Left renal cortex interstitium (tissue), 4 donors: ENCODE data around the gene CNST. TPM values are rescaled to one million over a fixed set of nuclear protein-coding genes. Genes with fewer than 3 reads are reported as not detected.
"Not testable (repeated sequence)": the region's sequence is repeated elsewhere in the genome, so short reads cannot be mapped to it uniquely, and the experiment has no call there.

Experiments used
- DNase-seq, 4 donors: peaks; one replicate each; pipeline ENCODE4 v3.0.0-alpha.2; 2013; ENCODE audit warnings: low read depth in 4 of 4, low spot score in 2 of 4, missing footprints in 1 of 4
- polyA plus RNA-seq, 4 donors: library from polyadenylated mRNA; unstranded; fragments of 120-200 nt; gene quantifications; one replicate each; pipeline ENCODE4 v1.2.1, GENCODE V29; 2013; ENCODE audit not compliant: insufficient read length in 4 of 4

Gene CNST
- polyA plus RNA-seq, 4 donors = 19.1 to 22.8 (median 21.0) TPM

GRCh38 chr1:246613096-246613758, 47.0 kb downstream of the CNST start:
- no peak for DNase-seq

DNA sequence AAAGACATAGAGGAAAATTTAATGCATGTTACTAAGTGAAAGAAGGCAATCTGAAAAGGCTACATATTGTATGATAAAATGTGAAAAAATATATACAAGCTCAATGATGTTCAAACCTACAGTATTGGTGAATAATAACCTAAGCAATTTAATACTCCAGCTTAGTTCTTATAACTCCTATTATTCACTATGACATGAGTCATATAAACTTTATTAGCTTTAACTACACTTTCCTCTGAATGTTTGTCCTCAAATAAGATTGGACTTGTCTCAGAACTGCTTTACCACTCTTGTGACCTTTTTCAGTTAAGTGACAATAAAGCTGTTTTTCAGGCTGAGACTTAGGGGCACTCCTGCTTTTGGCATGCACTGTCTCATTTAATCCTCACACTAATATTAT, 50.9 kb downstream of the CNST start:
- no peak for DNase-seq

DNA sequence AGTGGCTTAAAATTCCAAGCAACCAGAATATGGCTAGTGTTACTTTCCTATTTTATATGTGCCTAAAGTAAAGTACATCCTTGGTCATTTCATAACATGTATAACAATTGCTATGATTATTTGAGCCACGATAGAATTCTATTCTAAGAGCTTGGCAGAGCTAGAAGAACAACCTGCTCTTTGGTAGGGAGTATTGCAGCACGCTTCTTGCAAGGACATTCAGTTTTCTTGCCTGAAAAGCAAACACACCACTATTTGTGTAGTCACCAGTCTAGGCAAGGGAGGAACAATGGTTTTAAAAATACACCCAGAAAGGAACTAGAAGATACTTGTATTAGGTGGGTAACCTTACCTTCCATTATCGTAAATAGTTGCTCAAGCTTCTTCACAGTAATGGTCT, 51.5 kb downstream of the CNST start:
- no peak for DNase-seq

DNA sequence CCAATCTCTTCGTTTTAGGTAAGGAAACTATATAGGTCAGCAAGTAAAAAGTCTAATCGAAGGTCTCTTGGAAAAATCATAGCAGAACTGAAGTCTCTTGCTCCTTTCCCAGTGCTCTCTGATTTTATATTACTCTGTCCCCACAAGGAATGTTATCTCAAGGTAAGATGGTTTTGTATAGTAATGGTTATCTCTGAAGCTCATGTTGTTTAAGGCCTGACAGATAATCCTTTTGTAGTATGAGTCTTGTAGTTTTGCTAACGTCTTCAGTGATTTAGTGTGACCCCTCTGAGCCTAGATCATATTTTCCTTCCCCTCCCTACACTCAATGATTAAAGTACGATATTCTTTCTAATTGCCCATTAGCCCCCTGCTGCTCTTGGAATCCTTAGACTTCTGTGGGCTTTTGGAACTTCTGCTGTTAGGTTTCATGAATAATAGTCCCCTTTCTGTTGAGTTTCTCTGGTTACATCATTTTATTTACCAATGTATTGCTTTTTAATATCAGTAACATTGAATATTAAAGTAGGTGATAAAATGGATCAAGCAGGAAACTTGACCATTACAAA, 52.1 kb downstream of the CNST start:
- no peak for DNase-seq

GRCh38 chr1:246622035-246622652, 55.9 kb downstream of the CNST start:
- DNase-seq = no peak

GRCh38 chr1:246624091-246624490, 57.8 kb downstream of the CNST start:
- DNase-seq = no peak

DNA sequence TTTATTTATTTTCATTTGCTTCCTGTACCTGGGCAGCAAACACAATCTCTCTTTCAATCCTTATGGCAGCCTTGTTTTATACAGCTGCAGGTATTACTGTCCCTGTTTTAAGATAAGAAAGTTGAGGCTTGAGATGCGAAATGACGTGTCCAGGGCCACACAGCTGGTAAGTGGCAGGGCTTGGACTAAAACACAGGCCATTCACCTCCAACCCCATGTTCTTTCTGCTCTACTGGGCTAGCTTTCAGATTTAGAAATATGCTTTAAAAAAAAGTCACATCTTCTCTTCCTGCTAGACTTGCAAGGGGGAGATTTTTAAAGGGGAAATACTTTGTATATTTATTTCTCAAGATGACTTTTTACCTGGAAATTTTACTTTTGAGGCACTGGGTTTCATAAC, 62.8 kb downstream of the CNST start:
- DNase-seq = no peak

DNA sequence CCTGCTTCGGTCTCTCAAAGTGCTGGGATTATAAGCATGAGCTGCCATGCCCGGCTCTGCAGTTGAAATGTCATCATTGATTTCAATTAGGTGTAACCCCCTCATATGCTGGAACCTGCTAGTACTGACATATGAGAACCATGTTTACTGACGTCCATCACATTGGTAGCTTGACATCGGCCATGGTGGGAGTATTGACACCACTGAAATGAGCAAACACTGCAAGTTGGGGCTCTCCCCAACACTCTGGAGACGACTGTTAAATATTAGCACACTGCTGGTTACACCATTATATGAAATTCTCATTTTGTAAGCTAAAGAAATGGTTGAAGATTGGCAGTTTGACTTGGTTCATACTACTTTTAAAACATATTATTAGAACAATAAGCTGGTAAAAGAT, 63.7 kb downstream of the CNST start:
- no peak for DNase-seq

- no peak for DNase-seq
Observed at GRCh38 chr1:246631426-246631825, 65.2 kb downstream of the CNST start.

DNA sequence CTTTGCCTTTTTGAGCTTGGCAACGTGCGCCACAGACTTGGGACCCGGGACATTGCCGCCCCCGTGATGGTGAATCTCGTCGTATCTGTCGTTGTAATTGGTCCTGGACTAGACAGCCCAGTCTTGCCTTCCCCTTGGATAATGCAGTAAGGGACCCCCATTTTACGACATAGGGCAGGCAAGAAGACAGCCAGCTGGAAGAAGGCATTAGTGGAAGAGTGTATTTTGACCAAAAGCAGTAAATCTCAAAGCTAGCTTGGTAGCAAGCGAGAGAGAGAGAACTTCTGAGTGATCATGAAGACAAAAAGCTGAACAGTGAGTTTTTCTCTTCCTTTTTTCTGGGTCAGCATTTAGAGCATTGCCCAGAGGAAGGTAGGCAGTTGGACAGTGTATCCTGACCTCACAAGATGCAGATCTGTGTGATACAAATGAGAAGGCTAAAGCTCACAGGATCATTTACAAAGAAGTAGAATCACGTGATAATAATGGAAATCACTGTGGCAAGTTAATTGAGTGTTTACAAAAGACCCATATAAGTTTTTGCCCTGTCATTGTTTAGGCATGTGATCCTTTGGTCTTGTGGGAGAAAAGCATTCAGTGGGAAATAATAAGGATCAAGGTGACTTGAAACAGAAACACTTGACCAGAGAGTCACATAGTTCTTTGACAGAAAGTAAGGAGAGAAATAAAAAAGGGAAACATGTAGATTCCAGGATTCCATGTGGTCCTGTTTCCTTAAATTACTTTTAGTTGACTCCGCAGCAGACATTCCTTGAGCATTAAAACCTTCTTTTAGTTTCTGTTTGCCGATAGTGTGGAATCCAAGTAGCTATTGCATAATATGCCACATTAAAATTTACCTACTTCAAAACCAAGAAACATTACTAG, 66.3 kb downstream of the CNST start:
- no peak for DNase-seq

DNA sequence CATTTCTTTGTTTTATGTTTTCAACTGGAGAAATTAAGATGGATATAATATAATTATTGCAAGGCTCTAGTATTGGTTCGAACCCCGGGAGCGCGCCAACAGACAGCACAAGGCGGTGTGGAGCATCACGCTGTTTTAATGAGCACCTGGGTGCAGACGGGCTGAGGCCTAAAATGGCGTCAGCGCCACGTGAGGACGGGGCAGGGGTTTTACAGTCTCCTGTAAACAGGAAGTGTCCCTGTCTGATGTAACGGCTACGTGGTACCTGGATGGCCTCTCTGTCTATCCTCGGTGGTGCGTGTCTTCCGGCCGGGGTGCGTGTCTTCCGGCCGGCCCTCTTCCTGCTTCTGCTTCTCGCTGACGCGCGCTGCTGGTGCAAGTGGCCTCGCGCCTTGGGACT, 68.4 kb downstream of the CNST start:
- DNase-seq = not testable (repeated sequence)

- no peak for DNase-seq
Observed at GRCh38 chr1:246638941-246639655, 72.8 kb downstream of the CNST start.

- no peak for DNase-seq
Observed at GRCh38 chr1:246639732-246640131, 73.5 kb downstream of the CNST start.

DNA sequence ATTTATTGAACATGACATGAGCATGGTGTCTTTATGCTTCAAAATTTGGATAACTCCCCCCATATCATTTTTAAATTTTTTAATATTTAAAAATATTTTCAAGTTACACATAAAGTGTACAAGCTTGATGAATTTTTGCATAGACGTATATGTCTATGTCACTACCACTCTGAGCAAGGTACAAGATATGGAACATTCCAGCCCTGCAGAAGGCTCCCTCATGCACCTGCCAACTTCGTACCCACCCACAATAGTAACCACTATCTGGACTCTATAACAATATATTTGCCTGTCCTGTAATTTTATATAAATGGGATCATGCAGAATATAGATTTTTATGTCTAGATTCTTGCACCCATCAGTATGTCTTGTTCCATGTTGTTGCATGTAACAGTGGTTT, 74.5 kb downstream of the CNST start:
- no peak for DNase-seq

- no peak for DNase-seq
Observed at GRCh38 chr1:246641394-246641793, 75.1 kb downstream of the CNST start.

- no peak for DNase-seq
Observed at GRCh38 chr1:246642719-246643118, 76.5 kb downstream of the CNST start.

DNA sequence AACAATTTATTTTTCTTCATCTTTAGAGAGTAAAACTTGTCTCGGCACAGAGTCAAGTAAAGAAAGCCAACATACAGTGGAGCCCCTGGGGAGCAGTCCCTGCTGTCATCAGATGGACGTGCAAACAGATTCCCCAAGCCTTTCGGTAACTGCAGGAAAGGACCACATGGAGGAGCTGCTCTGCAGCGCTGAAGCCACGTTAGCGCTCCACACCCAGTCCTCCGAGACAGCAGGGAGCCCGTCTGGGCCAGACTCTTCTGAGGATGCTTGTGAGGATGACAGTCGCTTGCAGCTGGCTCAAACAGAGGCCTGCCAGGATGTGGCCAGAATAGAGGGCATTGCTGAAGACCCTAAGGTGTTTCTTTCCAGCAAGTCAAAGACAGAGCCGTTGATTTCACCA, 80.9 kb downstream of the CNST start:
- peak in 1 of 4 donors; percentile 28 for DNase-seq

- DNase-seq = no peak
Observed at GRCh38 chr1:246647513-246647912, 81.3 kb downstream of the CNST start.

DNA sequence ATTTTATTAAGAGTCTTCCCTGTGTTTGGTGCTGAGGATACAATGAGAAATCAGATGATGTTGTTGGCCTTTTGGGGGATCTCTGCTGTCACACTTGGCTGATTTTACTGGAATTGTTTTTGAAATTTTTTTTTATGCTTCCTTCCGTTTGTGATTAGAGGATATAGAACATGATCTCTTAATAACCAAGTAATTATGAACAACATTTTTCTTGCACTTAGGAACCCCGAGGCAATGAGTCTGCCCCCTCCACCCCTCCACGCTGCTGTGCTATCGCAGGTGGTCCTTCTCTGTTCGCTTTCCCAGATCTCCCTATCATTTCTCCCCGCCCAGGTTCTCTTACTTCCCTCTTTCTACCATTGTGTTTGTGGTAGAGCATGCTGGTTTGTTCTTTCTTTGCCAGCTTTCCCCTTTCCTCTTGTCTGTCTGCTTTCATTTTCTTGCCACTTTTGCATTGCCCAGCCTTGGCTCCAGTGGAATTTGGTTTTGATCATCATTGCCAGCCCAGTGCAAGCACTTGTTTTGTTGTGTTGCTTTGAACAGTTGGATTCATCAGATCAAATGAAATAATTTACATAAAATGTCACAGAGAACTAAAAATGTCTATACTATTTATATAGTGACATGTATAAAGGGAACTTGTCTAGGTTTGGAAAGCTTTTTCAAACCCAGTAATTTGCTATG, 84.9 kb downstream of the CNST start:
- DNase-seq = no peak

DNA sequence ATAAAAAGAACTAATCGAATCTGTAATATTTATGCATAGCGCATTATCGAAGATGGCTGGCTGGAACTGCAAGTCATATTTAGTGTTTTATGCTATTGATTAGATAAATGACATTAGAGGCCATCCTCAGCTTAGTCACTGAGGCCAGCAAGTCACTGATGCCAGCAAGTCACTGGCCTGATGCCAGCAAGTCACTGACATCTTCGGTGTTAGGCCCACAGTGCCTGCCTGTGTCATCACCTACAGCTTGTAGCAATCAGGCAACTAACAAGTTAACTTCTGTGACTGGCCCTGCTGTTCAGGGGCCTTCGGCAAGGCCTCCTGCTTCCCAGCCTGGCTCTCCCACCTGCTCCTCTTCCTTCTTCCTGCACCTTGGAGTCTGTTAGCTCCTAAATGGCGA, 92.3 kb downstream of the CNST start:
- no peak for DNase-seq
